Cardiac muscle cell (in vitro differentiated cells and primary cell): Measurements from ENCODE around the gene NRGN. TPM values are rescaled to one million over a fixed set of nuclear protein-coding genes. Genes with fewer than 3 reads are reported as not detected.
A peak's percentile ranks its signal among the peaks of the same experiment; 100 is the strongest.

Experiments
- DNase-seq, 2 donors: peaks; one replicate each; pipeline versions ENCODE4 v3.0.0 to v3.0.0-alpha.2; 2010 to 2017; ENCODE audit warnings: low read depth in 1 of 2, low spot score in 1 of 2
- H3K27ac ChIP-seq: fragments of 200-600 bp; sonication (generic); 2 replicates; pipeline ENCODE4 v1.5.1; 2016
- H3K27me3 ChIP-seq: fragments of 200-600 bp; sonication (generic); 2 replicates; pipeline ENCODE4 v1.6.0; 2016; ENCODE audit warnings: control low read depth
- H3K36me3 ChIP-seq: fragments of 200-600 bp; sonication (generic); 2 replicates; pipeline ENCODE4 v1.5.1; 2016; ENCODE audit warnings: control low read depth
- H3K4me1 ChIP-seq: fragments of 200-600 bp; sonication (generic); 2 replicates; pipeline ENCODE4 v1.8.1; 2017; ENCODE audit warnings: low read depth, mild to moderate bottlenecking, mixed run types
- H3K4me3 ChIP-seq: fragments of 200-600 bp; sonication (generic); 2 replicates; pipeline ENCODE4 v1.5.1; 2016; ENCODE audit warnings: mild to moderate bottlenecking
- H3K9me3 ChIP-seq: fragments of 200-600 bp; sonication (generic); 2 replicates; pipeline ENCODE4 v1.5.1; 2017; ENCODE audit warnings: low read depth, mild to moderate bottlenecking, control low read depth
- CTCF ChIP-seq: IDR thresholded peaks from 2 replicates; pipeline ENCODE4 v1.5.1; 2012; ENCODE audit warnings: low read depth, mild to moderate bottlenecking, low read length
- polyA plus RNA-seq: library from polyadenylated mRNA; unstranded; fragments of >200 nt; fragmentation: Nextera tagmentation; extraction: Ambion mirVana; gene quantifications from 2 replicates; pipeline ENCODE4 v1.2.1, GENCODE V29; 2016
- total RNA-seq: library from RNA; depleted of rRNA; stranded (reverse); fragments of >200 nt; gene quantifications from 2 replicates; pipeline ENCODE4 v1.2.3, GENCODE V29; 2016

NRGN gene
- total RNA-seq (1.1 and 2.1 TPM in 2 replicates), polyA plus RNA-seq (1.1 and 3.5 TPM in 2 replicates)

- peaks cover 95% of the 10 kb centered on the region for H3K27me3 ChIP-seq
- peak within 1 kb of the TSS; percentile 36 for H3K4me3 ChIP-seq
- no peak within 1 kb of the TSS for H3K27ac ChIP-seq
- H3K9me3 ChIP-seq, result no peaks in the 10 kb centered on the region
- H3K36me3 ChIP-seq, result no peaks in the 10 kb centered on the region
- DNase-seq, result peak; percentile 92 to 97
- no peak for TF ChIP-seq CTCF
- no peaks in the 10 kb centered on the region for H3K4me1 ChIP-seq
Observed at GRCh38 chr11:124739479-124740276, at the start of gene NRGN. NRGN (plus strand) TSS chr11:124739942; CDS start chr11:124740085, 143 bp downstream.

- Histone ChIP-seq H3K4me3 (no peak overlapping the region), H3K4me1 (peaks cover 29% of the 10 kb centered on the region), H3K27ac (no peak overlapping the region), H3K36me3 (no peaks in the 10 kb centered on the region), H3K9me3 (no peaks in the 10 kb centered on the region), H3K27me3 (peaks cover 8% of the 10 kb centered on the region)
- TF ChIP-seq CTCF, result no peak
- no peak for DNase-seq
Observed at GRCh38 chr11:124693142-124693541, 46.6 kb upstream of the NRGN start.

GRCh38 chr11:124699547-124699946 lies 40.2 kb upstream of the NRGN start:
- Histone ChIP-seq H3K36me3 (no peaks in the 10 kb centered on the region), H3K4me1 (peaks cover 20% of the 10 kb centered on the region), H3K27me3 (peaks cover 6% of the 10 kb centered on the region), H3K4me3 (no peak overlapping the region), H3K27ac (no peak overlapping the region), H3K9me3 (no peaks in the 10 kb centered on the region)
- TF ChIP-seq CTCF, result no peak
- no peak for DNase-seq

GRCh38 chr11:124700028-124700427 lies 39.7 kb upstream of the NRGN start:
- peaks cover 6% of the 10 kb centered on the region for H3K27me3 ChIP-seq
- H3K36me3 ChIP-seq, result no peaks in the 10 kb centered on the region
- H3K27ac ChIP-seq, result no peak overlapping the region
- H3K4me1 ChIP-seq, result peaks cover 20% of the 10 kb centered on the region
- H3K9me3 ChIP-seq, result no peaks in the 10 kb centered on the region
- no peak overlapping the region for H3K4me3 ChIP-seq
- TF ChIP-seq CTCF, result no peak
- no peak for DNase-seq

- H3K4me3 ChIP-seq, result no peak overlapping the region
- no peaks in the 10 kb centered on the region for H3K9me3 ChIP-seq
- H3K36me3 ChIP-seq, result no peaks in the 10 kb centered on the region
- TF ChIP-seq CTCF, result no peak
- no peak overlapping the region for H3K27ac ChIP-seq
- peaks cover 9% of the 10 kb centered on the region for H3K27me3 ChIP-seq
- H3K4me1 ChIP-seq, result no peaks in the 10 kb centered on the region
- no peak for DNase-seq
Observed at GRCh38 chr11:124707829-124708228, 31.9 kb upstream of the NRGN start.
